Tibial nerve (tissue), 4 donors: ENCODE data around the gene ITGA11. TPM values are rescaled to one million over a fixed set of nuclear protein-coding genes. Genes with fewer than 3 reads are reported as not detected.
"Not testable (repeated sequence)": the region's sequence is repeated elsewhere in the genome, so short reads cannot be mapped to it uniquely, and the experiment has no call there.

ENCODE experiments used
- DNase-seq, 2 donors: peaks; one replicate each; pipeline ENCODE4 v3.0.0-alpha.2; 2019; ENCODE audit warnings: low spot score in 2 of 2
- H3K27ac ChIP-seq, 4 donors: fragments of 200-600 bp; sonication (generic) in 3 of 4; one replicate each; pipeline ENCODE4 v1.5.1; 2017 to 2019; ENCODE audit warnings: mild to moderate bottlenecking in 1 of 4
- H3K27me3 ChIP-seq, 2 donors: fragments of 200-600 bp; sonication (generic) in 1 of 2; one replicate each; pipeline versions ENCODE4 v1.5.1 to v1.6.0; 2017 to 2019
- H3K36me3 ChIP-seq, 3 donors: fragments of 200-600 bp; sonication (generic); one replicate each; pipeline ENCODE4 v1.5.1; 2018 to 2019
- H3K4me1 ChIP-seq, 4 donors: fragments of 200-600 bp; sonication (generic) in 3 of 4; one replicate each; pipeline ENCODE4 v1.5.1; 2017 to 2019
- H3K4me3 ChIP-seq, 4 donors: fragments of 200-600 bp; sonication (generic) in 3 of 4; one replicate each; pipeline ENCODE4 v1.5.1; 2017 to 2019; ENCODE audit warnings: mild to moderate bottlenecking in 1 of 4, moderate library complexity in 1 of 4
- H3K9me3 ChIP-seq, 4 donors: fragments of 200-600 bp; sonication (generic) in 3 of 4; one replicate each; pipeline ENCODE4 v1.5.1; 2017 to 2019
- CTCF ChIP-seq, 5 experiments: fragments of 200-600 bp in 3 of 5; fragments of 450-650 bp in 2 of 5; sonication (generic) in 3 of 5; IDR thresholded peaks; one replicate each; pipeline ENCODE4 v1.5.1; 2016 to 2019; ENCODE audit warnings: antibody characterized with exemption in 5 of 5, mild to moderate bottlenecking in 3 of 5, moderate library complexity in 2 of 5
- EP300 ChIP-seq, 2 donors: sonication (generic); formaldehyde crosslinking; IDR thresholded peaks; one replicate each; pipeline ENCODE4 v1.6.1; 2017; ENCODE audit warnings: antibody characterized with exemption in 2 of 2, mild to moderate bottlenecking in 1 of 2
- POLR2A ChIP-seq, 2 donors: fragments of 450-650 bp; IDR thresholded peaks; one replicate each; pipeline ENCODE4 v1.6.1; 2017; ENCODE audit warnings: antibody characterized with exemption in 2 of 2, mild to moderate bottlenecking in 2 of 2, moderate library complexity in 2 of 2
- WGBS, 2 donors: methylation state at CpG; one replicate each; pipeline ENCODE4 v1.1.5; 2018; 5-methylcytosine and 5-hydroxymethylcytosine counted together
- total RNA-seq, 4 donors: library from RNA; depleted of rRNA; stranded (reverse); fragments of >200 nt; gene quantifications; one replicate each; pipeline ENCODE4 v1.1.0, GENCODE V29; 2016

The ITGA11 gene
- total RNA-seq, 4 donors from 2014 or later: 2.7 to 12.1 (median 6.9) TPM

GRCh38 chr15:68427366-68427765, 4.6 kb downstream of the ITGA11 start:
- Histone ChIP-seq H3K27ac (no peak overlapping the region), H3K4me3 (no peak overlapping the region), H3K27me3 (peaks cover 0 to 14% of the 10 kb centered on the region in 2 donors), H3K9me3 (no peaks in the 10 kb centered on the region), H3K4me1 (peaks cover 0 to 18% (median 7%) of the 10 kb centered on the region in 4 donors), H3K36me3 (no peaks in the 10 kb centered on the region)
- TF ChIP-seq POLR2A (IDR thresholded peaks at IDR 0.05) (no peak), EP300 (IDR thresholded peaks at IDR 0.05) (no peak), CTCF (IDR thresholded peaks at IDR 0.05) (no peak)
- DNase-seq: no peak
- WGBS, 2 donors: 63 to 70% methylated on average over 3 of the region's 3 CpGs

- Histone ChIP-seq H3K9me3 (no peaks in the 10 kb centered on the region), H3K4me1 (peaks cover 0 to 12% (median 6%) of the 10 kb centered on the region in 4 donors), H3K27me3 (peaks cover 0 to 6% of the 10 kb centered on the region in 2 donors), H3K27ac (no peak overlapping the region), H3K36me3 (no peaks in the 10 kb centered on the region), H3K4me3 (no peak overlapping the region)
- DNase-seq: no peak
- TF ChIP-seq POLR2A (IDR thresholded peaks at IDR 0.05) (no peak), EP300 (IDR thresholded peaks at IDR 0.05) (no peak), CTCF (IDR thresholded peaks at IDR 0.05) (no peak)
- WGBS, 2 donors: 97 to 98% methylated on average over 6 of the region's 6 CpGs
Observed at GRCh38 chr15:68426116-68426515, 5.8 kb downstream of the ITGA11 start.

GRCh38 chr15:68425428-68426060, 6.4 kb downstream of the ITGA11 start:
- 82% methylated on average over 9 of the region's 9 CpGs for WGBS, 2 donors
- Histone ChIP-seq H3K36me3 (no peaks in the 10 kb centered on the region), H3K4me3 (no peak overlapping the region), H3K4me1 (peaks cover 0 to 7% (median under 1%) of the 10 kb centered on the region in 4 donors), H3K27ac (no peak overlapping the region), H3K9me3 (no peaks in the 10 kb centered on the region), H3K27me3 (no peaks in the 10 kb centered on the region)
- TF ChIP-seq POLR2A (IDR thresholded peaks at IDR 0.05) (no peak), EP300 (IDR thresholded peaks at IDR 0.05) (no peak), CTCF (IDR thresholded peaks at IDR 0.05) (no peak)
- DNase-seq: no peak

- no peak for TF ChIP-seq EP300 (IDR thresholded peaks at IDR 0.05)
- no peaks in the 10 kb centered on the region for H3K9me3 ChIP-seq
- no peak overlapping the region for H3K4me3 ChIP-seq
- peaks cover 0 to 10% (median 0%) of the 10 kb centered on the region in 4 donors for H3K4me1 ChIP-seq
- no peaks in the 10 kb centered on the region for H3K27me3 ChIP-seq
- H3K36me3 ChIP-seq: no peaks in the 10 kb centered on the region
- no peak for DNase-seq
- WGBS, 2 donors: 84 to 85% methylated on average over 7 of the region's 7 CpGs
- H3K27ac ChIP-seq: no peak overlapping the region
Observed at GRCh38 chr15:68424754-68425390, 7.1 kb downstream of the ITGA11 start.

GRCh38 chr15:68423359-68424296, 8.3 kb downstream of the ITGA11 start:
- no peaks in the 10 kb centered on the region for H3K36me3 ChIP-seq
- H3K4me1 ChIP-seq: peaks cover 0 to 23% (median 5%) of the 10 kb centered on the region in 4 donors
- H3K9me3 ChIP-seq: no peaks in the 10 kb centered on the region
- H3K27me3 ChIP-seq: no peaks in the 10 kb centered on the region
- 88 to 90% methylated on average over 10 of the region's 10 CpGs for WGBS, 2 donors
- TF ChIP-seq EP300 (IDR thresholded peaks at IDR 0.05): no peak
- TF ChIP-seq POLR2A (IDR thresholded peaks at IDR 0.05): no peak
- no peak for TF ChIP-seq CTCF (IDR thresholded peaks at IDR 0.05)
- DNase-seq: no peak
- H3K4me3 ChIP-seq: no peak overlapping the region
- H3K27ac ChIP-seq: no peak overlapping the region

GRCh38 chr15:68422403-68423145, 9.4 kb downstream of the ITGA11 start:
- not testable (repeated sequence) for DNase-seq
- H3K27ac ChIP-seq: peak overlapping the region in 1 of 4 donors; percentile 43

More at GRCh38 chr15:68422403-68423145, 9.4 kb downstream of the ITGA11 start:
- H3K4me1 ChIP-seq: peaks cover 0 to 31% (median 5%) of the 10 kb centered on the region in 4 donors
- WGBS, 2 donors: 76 to 91% methylated on average over 5 of the region's 5 CpGs
- H3K36me3 ChIP-seq, H3K9me3 ChIP-seq, H3K4me3 ChIP-seq, H3K27me3 ChIP-seq: not testable (repeated sequence)
